ENCODE data around the gene RANBP3.
A peak's percentile ranks its signal among the peaks of the same experiment; 100 is the strongest.
"Not testable (repeated sequence)": the region's sequence is repeated elsewhere in the genome, so short reads cannot be mapped to it uniquely, and the experiment has no call there.

The RANBP3 gene

DNA sequence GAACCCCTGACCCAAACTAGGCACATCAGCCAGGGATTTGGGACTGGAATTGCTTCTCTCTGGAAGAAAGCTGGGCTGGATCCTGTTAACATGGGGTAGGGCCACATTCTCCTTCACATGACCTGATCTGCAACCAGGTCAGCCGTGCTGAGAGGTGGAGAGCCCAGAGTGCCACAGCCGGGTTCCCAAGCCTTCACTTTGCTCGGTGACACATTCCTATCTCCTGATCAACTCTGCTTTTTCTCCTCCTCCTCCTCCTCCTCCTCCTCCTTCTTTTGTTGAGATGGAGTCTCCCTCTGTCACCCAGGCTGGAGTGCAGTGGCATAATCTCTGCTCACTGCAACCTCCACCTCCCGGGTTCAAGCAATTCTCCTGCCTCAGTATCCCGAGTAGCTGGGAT, 7.9 kb upstream of the RANBP3 start:
- not testable (repeated sequence) for DNase-seq

DNA sequence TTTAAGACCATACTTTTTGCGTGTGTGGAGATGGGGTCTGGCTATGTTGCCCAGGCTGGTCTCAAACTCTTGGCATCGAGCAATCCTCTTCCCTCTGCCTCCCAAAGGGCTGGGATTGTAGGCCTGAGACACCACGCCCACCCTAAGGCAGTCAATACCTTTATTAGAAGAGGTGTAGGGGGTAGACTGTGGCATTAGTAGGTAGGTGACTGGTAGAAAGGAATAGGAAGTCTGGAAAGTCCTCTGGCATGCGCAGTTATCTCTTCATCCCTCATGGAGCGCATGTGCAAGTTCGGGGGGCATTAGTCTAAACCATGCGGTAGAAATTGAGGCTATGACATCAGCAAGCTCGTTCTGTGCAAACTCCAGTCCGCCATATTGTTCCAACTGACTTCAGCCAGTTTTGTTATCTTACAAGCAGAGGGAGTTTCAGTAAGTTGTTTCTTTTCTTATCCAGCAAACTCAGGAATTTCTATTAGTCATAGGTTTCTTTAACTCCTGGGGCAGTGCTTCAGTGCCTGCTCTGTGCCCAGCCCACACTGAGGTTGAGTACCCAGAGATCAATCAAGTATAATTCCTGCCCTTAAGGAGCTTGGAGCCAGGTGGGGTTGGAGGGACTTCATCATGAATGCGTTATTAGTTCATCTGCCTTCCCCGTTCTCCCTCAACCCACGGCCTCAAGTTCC, 7.3 kb upstream of the RANBP3 start:
- DNase-seq: no peak

DNA sequence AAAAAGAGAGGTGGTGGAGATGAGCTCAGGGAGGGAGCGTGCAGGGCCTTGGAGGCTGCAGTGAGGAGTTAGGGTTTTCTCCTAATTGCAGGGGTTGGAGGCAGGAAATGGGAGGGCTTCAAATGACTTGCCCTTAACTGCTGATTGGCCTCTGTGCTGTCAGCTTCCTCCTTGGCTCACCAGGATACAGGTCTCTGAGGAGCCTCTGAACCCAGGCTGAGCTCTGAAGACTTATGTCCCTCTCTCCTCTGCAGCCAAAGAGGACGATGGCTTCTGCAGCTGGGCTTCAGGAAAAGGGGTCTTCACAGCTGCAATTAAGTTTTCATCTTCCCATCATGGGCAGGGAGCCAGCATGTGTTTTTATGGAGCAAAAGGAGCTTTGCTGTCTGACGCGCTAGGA, 6.7 kb upstream of the RANBP3 start:
- DNase-seq: peak; percentile 64

DNA sequence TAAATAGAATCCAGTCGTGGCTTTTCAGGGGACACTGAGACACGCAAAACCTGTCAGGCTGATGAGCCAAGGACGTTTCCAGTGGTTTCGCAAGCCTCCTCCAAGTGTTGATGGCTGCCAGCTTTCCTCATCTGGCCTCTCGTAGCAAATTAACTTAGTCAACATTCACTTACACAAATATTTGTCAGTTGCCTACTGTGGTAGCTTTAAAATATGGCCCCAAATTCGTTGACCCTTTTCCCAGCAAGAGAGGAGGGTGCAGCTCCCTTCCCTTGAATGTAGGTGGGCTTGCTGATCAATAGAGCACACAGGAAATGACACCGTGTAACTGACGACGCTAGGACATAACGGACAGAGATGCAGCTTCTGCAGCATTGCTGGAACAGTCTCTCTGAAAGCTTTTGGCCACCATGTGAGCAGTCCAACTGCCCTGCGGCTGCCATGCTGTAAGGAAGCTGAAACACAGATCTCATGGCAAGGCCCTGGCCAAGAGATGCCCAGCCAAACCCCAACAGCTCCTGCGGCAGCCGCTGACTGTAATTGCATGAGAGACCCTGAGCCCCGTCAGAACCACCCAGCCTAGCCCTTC, 5.5 kb upstream of the RANBP3 start:
- DNase-seq: peak; percentile 20

DNA sequence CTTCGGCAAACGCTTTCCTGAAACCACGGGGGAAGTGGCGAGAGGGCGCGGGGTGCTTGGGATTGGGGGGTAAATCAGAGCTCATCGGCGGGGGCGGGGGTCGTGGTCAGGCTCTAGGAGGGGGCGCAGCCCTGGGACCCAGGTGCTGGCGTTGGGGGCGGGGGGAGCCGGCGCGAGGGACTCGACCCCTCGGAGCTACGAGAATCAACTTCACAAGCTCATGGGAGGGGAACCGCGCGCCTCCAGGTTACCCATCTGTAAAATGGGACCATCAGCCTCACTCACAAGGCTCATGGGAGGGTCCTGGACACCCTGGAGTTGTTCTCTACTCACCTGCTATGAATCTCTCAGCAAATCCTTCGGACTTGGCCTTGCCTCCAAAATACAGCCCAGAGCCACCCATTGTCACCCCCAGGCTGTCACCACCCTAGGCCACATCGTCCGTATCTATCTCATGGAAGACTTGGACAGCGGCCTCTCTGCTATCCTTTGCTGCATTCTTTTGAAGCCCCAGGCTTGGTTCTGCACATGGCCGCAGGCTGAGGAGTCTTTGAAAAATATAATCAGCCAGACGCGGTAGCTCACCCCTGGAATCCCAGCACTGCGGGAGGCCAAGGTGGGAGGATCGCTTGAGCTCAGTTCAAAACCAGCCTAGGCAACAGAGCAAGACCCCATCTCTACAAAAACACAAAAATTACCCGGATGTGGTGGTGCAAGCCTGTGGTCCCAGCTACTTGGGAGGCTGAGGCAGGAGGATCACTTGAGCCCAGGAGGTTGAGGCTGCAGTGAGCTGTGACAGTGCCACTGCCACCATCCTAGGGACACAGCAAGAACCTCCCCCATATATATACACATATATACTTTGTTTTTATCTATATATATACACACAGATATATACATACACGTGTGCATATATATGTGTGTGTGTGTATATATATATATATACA, 939 bp upstream of the RANBP3 start:
- DNase-seq: peak; percentile 51

DNA sequence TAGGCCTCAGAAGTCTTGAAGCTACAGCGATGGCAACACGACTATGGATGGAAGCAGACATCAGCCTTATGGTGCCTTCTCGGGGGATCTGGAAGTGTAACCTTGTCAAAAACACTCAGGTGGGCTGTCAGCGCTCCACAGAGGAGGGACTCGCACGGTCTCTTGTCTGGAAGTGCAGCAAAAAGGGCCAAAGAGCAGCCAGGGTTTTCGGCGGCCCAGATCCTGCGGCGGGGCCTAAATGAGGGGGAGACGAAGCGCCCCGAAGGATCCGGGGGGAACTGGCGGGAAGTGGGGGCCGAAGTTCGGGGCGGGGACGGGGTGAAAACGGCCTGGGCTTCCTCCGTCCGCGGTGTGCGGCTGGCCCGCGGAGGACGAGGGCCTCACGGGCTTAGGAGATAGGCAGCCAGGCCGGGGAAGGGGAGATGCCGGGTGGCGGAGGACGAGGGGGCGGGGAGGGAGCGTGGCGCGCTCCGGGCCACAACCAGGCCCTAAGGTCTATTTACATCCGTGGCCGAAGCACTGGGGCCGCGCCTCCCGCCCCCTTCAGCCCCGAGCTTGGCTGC, 637 bp downstream of the RANBP3 start:
- no peak for DNase-seq

DNA sequence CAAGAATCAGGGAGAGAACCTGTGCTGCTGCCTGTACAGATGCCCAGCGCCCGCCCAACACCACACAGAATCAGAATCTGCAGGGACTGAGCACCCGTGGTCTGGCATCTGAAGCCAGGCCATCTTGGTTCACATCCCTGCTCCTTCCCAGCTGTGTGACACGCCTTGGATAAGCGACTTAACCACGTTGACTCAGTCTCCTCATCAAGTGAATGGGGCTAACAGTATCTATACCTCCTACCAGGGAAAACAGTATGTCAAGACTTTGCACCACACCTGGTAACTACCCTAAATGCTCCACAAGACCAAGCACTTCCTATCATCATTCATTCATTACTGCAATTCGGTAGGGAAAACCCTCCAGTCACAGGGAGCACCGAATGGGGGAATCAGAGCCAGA, 1.2 kb downstream of the RANBP3 start:
- no peak for DNase-seq

DNA sequence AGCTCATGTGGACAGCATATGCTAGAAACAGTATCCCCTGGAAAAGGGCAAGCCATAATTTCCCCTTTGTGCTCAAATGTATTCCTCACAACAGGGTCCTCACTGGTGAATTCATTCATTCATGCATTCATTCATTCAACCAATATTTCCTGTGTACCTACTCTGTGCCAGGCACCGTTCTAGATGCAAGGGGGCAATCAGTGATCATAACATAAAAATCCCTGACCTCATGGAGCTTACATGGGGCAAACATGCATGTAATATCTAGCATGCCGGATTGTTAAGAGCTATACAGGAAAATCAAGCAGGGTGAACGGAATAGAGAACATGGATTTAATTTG, 2.6 kb downstream of the RANBP3 start:
- DNase-seq: no peak

DNA sequence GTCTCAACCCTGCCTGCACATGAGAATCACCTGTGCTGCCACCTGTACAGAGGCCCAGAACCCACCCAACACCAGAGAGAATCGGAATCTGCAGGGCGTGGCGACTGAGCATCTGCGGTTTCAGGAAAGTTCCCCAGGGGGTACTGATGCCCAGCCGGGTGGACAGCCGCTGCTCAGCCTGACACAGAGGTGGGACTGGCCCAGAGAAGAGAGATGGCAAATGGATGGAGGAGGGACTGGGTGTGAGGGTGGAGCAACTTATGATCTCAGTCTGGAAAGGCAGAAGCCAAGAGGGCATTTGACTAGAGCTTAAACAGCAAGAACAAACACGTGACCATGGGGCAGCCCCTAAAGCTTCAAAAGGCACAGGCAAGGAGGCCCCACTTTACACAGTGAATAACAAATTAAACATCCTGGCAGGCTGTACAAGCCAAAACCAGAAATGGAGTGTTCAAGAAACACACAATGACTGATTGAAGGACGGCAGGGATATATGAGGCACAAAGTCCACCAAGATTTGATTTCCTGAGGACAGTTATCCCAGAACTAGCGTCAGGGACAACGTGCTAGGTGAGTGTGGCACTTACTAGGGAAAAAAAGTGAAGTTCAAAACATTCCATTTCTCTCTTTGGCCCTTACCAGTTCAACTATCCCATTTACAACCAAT, 3.1 kb downstream of the RANBP3 start:
- DNase-seq: no peak

DNA sequence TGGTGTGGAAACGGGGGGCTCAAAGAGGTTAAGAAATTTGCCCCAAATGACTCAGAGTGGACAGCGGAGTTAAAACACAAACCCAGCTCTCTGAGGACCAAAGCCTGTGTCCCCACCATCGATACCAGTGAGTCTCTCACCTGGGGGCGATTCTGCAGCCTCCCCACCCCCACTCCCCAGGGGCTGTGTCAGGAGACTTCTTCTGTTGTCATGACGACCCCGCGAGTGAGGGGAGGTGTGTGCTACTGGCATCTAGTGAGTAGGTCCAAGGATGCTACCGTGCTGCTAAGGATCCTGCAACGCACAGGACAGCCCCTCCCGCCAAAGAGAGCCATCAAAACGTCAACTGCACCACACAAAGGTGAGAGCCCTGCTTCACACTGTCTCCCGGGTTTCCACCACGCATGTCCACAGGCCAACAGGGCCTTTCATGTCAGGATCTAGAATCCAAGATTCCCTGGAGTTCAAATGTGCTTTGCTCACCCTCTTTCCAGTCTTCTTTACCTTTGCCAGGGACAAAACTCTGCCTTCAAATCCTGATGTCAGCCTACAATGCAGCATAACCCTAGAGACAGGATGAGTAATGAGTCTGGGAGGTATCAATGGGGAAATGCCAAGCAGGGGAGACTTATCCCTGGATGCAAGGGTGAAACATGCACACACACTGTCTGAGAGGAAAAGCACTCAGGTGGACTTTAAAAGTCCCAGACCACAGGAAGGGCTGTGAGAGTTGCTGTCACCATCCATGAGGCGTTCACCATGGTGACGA, 3.9 kb downstream of the RANBP3 start:
- peak; percentile 30 for DNase-seq

DNA sequence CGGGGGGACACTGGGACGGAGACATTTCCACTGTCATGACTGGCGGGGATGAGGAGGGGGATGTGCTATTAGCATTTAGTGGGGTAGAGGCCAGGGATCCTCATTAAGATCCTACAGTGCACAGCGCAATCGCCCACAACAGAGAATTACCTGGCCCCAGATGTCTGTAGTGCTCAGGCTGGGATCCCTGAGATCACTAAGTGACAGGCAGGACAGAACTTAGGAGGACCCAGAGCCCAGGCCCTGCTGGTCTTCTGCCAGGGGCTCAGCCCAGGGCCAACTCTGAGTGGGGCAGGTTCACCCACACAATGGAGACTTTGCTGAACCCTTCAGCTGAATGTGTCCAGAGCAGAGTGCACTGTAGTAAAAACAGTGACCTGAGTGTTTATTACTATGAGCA, 4.6 kb downstream of the RANBP3 start:
- no peak for DNase-seq

DNA sequence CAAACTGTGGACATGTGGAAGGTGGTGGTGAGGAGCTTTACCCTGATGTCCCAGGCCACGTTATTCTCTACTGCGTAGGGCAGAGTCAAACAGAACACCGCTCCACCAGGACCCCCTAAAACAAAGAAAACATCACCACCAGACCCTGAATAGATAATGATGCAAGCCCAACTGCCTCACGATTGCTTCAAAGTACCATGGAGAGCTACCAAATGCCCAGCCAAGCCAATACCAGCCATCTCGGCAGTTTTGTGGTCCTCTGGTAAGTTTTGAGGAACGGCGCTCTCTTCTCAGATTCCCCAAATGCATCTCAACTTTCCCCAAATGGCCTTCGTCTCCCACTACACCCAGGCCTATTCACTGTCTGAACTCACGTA, 5.6 kb downstream of the RANBP3 start:
- no peak for DNase-seq

DNA sequence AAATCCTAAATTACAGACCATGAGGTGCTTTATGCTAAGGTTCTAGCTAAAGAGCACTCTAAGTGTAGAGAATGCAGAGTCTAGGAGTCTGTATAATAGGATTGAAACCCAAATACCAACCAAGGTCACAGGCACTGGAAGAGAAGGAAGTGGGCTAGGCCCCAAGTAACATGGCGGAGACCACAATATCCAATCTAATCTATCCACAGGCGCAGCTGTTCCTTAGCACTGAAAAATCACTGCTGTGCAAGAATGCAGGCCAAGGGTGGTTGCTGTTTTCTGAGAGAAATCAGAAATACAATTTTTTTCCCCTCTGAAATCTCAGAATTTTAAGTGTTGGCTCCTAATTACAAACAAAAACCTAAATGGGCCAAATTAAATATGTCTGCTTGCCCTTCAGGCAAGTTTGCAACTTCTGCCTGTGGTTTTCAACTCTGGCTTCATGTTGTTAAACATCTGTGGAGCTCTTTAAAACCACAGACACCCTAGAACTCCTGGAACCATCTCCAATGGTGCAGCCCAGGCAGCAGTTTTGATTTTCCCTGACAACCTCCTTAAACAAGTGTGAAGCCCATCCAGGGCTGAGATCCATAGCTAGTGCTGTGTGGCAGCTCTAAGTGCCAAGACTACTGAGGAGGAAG, 6.1 kb downstream of the RANBP3 start:
- no peak for DNase-seq

DNA sequence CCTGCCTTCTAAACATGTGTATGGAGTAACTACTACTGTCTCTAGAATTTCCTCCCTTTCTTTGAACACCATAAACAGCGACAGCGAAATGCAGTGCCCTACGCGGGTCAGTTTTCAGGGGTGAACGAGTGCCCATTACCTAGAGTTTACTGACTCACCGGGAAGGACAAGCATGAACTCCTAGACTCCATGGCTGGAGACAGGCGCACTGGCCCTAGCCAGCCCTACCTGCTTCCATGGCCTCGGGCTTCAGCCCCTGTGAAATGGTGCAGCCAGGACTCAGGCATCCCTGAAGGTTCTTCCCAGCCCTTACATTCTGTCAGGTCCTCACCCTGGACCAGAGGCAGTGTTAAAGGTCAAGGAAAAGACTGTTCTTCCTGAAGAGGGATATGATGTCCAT, 8.5 kb downstream of the RANBP3 start:
- no peak for DNase-seq

DNA sequence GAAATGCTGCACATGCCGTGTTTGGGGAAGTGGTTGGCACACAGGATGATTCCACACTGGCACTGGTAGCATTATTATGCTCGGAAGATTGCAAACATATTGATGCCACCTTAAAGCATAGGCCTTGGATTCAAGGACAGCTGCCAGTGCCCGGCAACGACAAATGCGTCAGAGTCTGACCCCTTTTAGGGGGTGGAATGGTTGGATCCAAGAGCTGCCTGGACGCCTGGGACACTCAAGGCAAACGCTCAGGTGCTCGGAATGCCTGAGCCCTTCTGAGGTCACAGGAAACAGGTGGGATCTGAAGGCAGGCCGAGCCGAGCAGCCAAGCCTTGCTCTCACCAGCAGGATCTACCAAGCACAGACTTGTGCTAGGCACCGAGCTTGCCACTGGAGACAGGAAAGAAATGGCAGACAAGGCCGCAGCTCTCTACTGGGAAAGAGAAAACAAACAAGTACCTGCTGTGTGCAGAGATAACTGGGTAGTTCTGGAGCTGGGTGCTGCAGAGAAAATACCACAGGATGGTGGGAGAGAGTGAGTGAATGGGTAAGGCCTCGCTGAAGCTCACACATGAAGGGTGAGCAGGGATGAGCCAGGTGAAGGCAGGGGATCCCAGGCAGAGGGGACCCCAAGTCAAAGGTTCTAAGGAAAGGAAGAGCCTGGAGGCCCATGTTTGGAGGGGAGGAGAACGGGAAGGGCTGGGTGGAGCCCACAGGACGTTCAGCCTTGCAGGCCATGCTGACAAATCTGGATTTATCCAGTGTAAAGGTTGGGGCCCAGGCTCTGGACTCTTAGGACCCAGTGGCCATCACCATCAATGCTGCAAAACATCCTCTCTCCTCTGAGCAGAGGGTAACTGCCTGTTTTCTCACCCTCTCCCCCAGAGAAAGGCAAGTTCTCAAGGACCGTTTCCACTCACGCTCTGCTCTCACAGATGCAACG, 9.2 kb downstream of the RANBP3 start:
- peak; percentile 30 for DNase-seq

DNA sequence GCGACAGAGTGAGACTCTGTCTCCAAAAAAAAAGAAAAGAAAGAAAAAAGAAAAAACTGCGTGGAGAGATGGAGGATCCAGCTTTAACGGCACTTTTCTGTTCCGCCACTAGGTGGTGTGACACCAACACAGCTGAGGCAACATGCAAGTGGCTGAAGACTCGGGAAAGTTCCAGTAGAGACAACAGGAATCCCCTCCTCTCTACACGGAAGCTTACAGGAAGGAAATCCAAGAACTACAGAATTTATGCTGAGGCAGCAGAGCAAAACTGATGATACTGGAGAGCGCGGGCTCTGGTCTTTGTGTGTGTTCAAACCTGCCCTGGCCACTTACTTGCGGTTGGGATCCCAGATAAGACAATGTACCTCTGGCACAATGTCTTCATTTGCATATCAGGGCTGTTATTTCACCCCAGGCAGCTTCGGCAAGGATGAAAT, 9.9 kb downstream of the RANBP3 start:
- peak; percentile 78 for DNase-seq

DNA sequence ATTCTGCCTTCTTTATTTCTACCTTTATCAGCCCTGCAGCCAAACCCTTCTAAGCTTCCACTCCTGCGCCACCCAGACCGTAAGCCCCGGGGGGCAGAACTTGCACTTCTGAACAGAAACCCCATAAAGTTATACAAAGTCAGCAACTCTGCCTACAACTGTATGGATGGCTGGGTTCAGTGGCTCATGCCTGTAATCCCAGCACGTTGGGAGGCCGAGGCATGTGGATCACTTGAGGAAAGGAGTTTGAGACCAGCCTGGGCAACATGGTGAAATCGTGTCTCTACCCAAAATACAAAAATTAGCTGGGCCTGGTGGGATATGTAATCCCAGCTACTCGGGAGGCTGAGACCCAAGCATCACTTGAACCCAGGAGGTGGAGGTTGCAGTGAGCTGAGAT, 10.4 kb downstream of the RANBP3 start:
- no peak for DNase-seq

DNA sequence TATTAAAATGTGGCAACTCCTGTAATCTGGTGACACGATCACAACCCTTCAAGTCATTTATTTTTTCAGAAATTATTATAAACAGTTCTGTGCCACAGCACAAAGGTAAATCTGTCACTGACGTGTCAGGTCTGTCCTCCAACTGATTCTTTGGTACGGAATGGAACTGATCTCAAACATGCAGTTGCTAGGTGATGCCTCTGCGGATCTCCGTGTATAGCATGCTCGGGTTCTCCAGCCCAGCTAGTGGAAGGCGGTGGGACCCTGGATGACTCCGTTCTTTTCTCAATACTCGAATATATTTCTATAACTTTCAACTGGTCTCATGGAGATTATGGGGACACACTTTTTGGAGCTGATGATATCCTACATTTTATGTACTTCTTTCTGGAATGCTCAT, 11.0 kb downstream of the RANBP3 start:
- DNase-seq: no peak

DNA sequence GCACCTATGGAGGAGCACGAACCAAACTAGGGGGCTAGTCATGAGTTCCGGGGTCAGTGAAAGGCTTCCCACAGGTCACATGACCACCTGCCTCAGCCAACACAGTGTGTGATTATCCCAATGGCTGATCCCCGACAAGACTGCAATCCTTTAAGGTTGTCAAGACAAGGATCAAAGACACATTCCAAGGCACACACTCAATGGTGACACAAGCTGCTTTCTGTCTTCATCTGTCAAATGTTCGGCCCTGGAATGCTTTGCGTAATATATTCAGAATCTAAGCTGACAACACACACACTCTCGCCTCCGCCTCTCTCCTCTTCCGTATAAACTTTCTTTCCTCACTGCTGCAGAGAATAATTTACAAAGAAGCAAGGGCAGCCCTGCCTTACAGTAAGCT, 11.7 kb downstream of the RANBP3 start:
- DNase-seq: no peak

DNA sequence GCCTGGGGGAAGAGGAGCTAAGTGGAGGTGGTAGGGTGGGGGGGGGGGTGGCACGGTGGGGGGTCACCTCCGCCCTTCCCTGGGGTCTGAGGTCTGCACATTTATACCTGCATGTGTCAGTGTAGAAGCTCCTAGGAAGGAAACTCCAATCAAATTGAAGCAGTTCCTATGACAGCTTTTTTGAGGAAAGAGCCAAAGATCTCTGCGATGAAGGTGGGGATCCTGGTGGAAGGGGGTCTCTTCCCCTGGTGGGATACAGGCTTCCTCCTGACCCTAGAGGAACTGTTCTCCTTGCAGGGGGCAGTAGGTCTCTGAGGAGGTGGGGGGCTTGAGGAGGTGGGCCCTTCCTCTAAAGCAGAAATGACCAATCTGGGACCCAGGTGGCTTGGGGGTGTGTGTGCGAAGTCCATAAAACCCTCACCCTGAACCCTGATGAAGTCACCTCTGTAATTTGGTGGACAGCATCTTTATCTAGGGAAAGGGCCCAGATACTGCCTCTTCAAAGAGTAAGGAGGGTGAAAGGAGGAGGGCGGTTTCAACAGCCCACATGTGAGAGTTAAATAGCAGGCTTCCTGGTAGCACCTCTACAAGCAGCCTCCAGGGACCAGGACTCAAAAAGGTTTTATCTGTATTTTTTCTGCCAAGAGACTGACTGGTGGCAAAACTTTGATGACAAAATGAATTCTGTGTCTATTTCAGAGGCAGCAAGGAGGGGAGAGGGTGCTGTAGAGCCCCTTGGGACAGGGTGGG, 12.9 kb downstream of the RANBP3 start:
- no peak for DNase-seq

Data from NCI-H69 (cell line).